ENCODE results near the gene MRPL21.
"Not testable (repeated sequence)": the region's sequence is repeated elsewhere in the genome, so short reads cannot be mapped to it uniquely, and the experiment has no call there.

The MRPL21 gene

DNA sequence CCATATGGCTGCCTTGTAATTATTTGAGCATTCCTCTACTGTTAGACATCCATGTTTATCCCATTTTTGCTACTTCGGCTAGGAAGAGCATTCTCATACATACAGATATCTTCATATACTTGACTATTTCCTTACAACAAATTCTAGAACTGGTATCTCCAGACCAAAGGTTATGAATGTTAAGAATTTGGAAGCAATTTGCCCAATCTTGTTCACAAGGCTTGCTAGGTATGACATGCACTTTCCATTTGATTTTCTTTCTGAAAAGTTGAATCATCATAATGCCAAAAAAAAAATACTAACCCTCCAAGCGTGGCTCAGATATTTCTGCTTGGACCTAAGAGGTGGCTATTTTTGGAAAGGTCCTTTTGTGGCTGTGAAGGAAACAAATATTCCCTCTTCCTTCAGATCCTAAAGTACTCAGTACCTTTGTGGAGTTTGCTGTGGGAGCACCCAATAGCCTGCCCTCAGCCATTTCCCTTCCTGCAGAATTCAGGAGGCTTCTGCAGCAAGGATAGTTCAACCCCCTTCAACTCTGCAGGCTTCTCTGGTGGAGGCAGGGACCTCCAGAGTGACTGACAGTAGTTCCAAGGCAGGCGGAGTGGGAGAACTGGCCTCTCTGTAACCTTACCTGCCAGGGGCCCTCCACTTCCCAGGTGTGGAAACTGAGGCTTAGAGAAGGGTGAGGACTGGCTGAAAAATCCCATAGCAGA, 39.9 kb downstream of the MRPL21 start:
- no peak for DNase-seq

- no peak for DNase-seq
Observed at GRCh38 chr11:68862421-68862820, 41.2 kb downstream of the MRPL21 start.

- no peak for DNase-seq
Observed at GRCh38 chr11:68859123-68859522, 44.5 kb downstream of the MRPL21 start.

- no peak for DNase-seq
Observed at GRCh38 chr11:68857037-68857586, 46.5 kb downstream of the MRPL21 start.

DNA sequence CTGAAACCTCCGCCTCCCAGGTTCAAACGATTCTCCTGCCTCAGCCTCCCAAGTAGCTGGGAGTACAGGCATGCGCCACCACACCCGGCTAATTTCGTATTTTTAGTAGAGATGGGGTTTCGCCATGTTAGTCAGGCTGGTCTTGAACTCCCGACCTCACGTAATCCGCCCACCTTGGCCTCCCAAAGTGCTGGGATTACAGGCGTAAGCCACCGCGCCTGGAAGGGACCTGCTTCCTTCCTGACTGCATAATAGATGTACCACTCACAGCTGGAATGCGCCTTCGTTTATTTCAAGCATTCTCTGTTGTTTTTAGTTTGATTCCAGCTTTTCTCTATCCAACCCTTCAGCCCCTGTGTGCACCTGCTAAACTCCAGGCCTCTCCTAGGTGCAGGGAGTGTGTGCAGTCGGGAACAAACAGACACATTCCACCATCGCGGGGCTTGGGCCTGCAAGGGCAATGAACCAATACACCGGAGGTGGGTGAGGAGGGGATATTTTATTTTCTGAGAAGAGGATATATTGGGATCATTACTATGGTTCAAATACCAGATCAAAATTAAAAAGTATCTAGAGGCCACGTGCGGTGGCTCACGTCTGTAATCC, 47.1 kb downstream of the MRPL21 start:
- DNase-seq: not testable (repeated sequence)

GRCh38 chr11:68855205-68855981, 48.2 kb downstream of the MRPL21 start:
- no peak for DNase-seq

GRCh38 chr11:68854273-68854958, 49.2 kb downstream of the MRPL21 start:
- no peak for DNase-seq

- no peak for DNase-seq
Observed at GRCh38 chr11:68852628-68853027, 51.0 kb downstream of the MRPL21 start.

DNA sequence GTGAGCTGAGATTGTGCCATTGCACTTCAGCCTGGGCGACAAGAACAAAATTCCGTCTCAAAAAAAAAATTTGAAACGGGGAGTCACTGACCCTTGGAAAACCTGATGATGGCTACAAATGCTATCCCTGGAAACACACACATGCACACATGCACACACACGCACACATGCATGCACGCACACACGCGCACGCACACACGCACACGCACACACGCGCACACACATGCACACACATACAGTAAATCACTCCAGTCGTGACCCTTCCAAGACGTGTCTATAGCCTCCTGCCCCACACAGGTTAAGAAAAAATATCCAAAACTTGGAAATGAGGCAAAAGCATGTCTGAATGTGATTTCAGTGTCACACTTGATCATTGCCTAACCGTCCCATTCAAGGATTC, 55.2 kb downstream of the MRPL21 start:
- DNase-seq: no peak

DNA sequence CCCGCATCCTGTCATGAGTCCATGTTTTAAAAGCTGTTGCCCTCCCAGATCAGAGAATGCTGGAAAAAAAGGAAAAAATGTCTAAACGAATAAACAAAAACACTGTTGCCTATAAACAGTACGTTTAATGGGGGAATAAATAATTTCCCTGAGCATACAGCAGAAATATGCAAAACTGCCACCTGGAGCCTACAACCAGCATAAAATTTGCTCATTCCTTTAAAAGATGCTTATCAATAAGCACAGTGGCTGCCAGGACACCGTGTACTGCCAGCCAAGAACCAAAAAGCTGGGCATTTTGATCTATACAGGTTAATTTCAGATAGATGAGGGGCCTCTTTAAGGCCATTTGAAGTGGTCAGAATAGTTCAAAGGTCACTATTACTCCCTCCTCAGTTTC, 56.2 kb downstream of the MRPL21 start:
- no peak for DNase-seq

DNA sequence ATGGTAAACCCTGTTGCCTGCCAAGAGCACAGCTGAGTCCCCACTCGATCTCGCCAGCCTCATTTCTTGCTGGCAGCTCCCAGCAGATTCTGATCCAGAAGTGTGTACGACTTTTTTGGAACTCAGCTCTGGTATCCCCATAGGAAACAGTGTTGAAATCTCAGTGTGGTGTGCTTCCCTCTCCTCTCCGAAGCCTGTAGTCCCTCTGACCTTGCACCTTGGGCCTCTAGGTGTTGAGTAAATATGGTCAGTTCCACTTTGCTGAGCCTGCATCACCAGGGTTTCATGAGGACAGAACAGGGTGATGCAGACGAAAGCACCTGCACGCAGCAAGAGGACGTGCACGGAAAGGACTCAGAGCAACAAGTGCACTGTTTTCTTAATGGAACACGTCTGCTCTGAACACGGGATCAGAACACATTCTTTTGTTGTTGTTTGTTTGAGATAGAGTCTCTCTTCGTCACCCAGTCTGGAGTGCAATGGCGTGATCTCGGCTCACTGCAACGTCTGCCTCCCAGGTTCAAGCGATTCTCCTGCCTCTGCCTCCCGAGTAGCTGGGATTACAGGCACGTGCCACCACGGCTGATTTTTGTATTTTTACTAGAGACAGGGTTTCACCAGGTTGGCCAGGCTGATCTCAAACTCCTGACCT, 58.2 kb downstream of the MRPL21 start:
- DNase-seq: no peak

DNA sequence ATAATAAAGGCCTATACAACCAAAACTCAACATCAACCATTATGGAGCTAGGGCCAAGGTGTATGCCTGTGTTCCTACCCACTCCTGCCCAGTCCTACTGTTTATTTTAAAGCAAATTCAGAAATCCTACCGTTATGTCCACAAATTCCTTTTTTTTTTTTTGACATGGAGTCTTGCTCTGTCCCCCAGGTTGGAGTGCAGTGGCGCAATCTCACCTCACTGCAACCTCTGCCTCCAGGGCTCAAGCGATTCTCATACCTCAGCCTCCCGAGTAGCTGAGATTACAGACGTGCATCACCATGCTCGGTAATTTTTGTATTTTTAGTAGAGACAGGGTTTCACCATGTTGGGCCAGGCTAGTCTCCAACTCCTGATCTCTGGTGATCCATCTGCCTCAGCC, 58.8 kb downstream of the MRPL21 start:
- no peak for DNase-seq

- no peak for DNase-seq
Observed at GRCh38 chr11:68844376-68844775, 59.3 kb downstream of the MRPL21 start.

GRCh38 chr11:68843703-68844312, 59.8 kb downstream of the MRPL21 start:
- DNase-seq: no peak

GRCh38 chr11:68843052-68843561, 60.5 kb downstream of the MRPL21 start:
- DNase-seq: no peak

DNA sequence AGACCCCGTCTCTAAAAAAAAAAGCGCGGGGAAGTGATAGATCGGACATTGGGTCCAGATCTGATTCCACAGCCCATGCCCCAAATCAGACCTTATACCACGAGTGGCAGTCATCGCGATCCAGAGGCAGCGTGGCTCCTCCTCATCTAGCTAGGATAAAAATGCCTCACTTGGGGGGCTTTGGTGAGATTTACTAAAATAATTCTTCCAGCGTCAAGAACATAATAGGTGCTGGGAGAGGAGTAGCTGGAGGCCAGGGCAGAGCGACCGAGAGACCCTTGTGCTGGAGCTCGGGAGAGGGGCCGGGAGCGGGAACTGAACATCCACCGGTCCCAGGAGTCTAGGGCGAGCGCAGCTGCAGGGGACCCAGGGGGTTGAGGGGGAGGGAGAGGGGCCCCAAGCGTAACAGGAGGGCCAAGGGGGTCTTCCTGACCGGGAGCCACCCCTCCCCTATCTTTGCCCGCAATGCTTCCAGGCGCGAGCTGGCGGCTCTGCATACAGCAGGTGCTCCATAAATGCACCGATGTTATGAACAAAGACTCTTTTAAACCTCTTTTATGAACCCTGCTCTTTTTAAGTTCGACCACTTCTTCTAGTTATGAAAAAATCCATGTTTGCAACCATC, 61.1 kb downstream of the MRPL21 start:
- DNase-seq: no peak

- DNase-seq: peak; percentile 18
Observed at GRCh38 chr11:68841718-68842426, 61.8 kb downstream of the MRPL21 start, which contains the start of gene CPT1A. Gene CPT1A (minus strand): TSS chr11:68841916. CDS start chr11:68815474, 26,442 bp downstream.

Measured in T1000 (cell line).